GM23338 (cell line): Measurements from ENCODE around the gene DGKD.

Source experiments
- CREB1 ChIP-seq: fragments of 250-450 bp; sonication (Bioruptor Pico); IDR thresholded peaks from 2 replicates; pipeline ENCODE4 v1.5.0; 2020; ENCODE audit warnings: low read depth, mild to moderate bottlenecking, moderate library complexity
- CTCF ChIP-seq, 2 experiments: fragments of 200-600 bp in 1 of 2; sonication (generic) in 1 of 2; conservative IDR thresholded peaks; 2 replicates each; pipeline versions ENCODE4 v1.5.1 to v1.6.1; 2016 to 2017; ENCODE audit warnings: antibody characterized with exemption in 2 of 2, low read depth in 2 of 2, mild to moderate bottlenecking in 2 of 2, moderate library complexity in 1 of 2
- EZH2 ChIP-seq: fragments of 200-600 bp; sonication (generic); IDR thresholded peaks from one replicate; pipeline ENCODE4 v1.8.0; 2017; ENCODE audit warnings: antibody characterized with exemption, mild to moderate bottlenecking, low read depth; ENCODE audit not compliant: unreplicated experiment
- EZH2phosphoT487 ChIP-seq: fragments of 200-600 bp; sonication (generic); IDR thresholded peaks from one replicate; pipeline ENCODE4 v1.8.1; 2018; ENCODE audit warnings: antibody characterized with exemption; ENCODE audit not compliant: unreplicated experiment
- JUNB ChIP-seq: IDR thresholded peaks from one replicate; pipeline ENCODE4 v1.6.1; 2016; ENCODE audit warnings: antibody characterized with exemption; ENCODE audit not compliant: unreplicated experiment
- POLR2AphosphoS5 ChIP-seq: IDR thresholded peaks from 2 replicates; pipeline ENCODE4 v1.6.1; 2016; ENCODE audit warnings: antibody characterized with exemption, low read depth

GRCh38 chr2:233463586-233463985 lies 109.3 kb downstream of the DGKD start:
- TF ChIP-seq EZH2phosphoT487 (no peak), POLR2AphosphoS5 (no peak), CTCF (conservative IDR thresholded peaks at IDR 0.05; ENCODE audit: low read depth in 2 of 2) (no peak), JUNB (no peak), CREB1 (CRISPR knock-in tag) (no peak), EZH2 (no peak)
